Dendritic cell treated with granulocyte-macrophage colony-stimulating factor and Interleukin-4, amounts not matched to agents 40 ng/mL and 50 ng/mL, for 4 days (primary cell): Measurements from ENCODE around the gene ELMOD1.
"Not testable (repeated sequence)": the region's sequence is repeated elsewhere in the genome, so short reads cannot be mapped to it uniquely, and the experiment has no call there.

ENCODE experiments used
- H3K27ac Mint-ChIP-seq: one replicate; pipeline ENCODE4 v1.8.0; 2022; ENCODE audit warnings: mild to moderate bottlenecking, mixed read lengths
- H3K27me3 Mint-ChIP-seq: one replicate; pipeline ENCODE4 v1.8.0; 2022; ENCODE audit warnings: mild to moderate bottlenecking, mixed read lengths
- H3K36me3 Mint-ChIP-seq: one replicate; pipeline ENCODE4 v1.8.0; 2022; ENCODE audit warnings: low read depth, mixed read lengths
- H3K4me1 Mint-ChIP-seq: one replicate; pipeline ENCODE4 v1.8.0; 2022; ENCODE audit warnings: low read depth, mixed read lengths
- H3K4me3 Mint-ChIP-seq: one replicate; pipeline ENCODE4 v1.8.0; 2022; ENCODE audit warnings: mild to moderate bottlenecking, moderate library complexity, mixed read lengths
- H3K9me3 Mint-ChIP-seq: one replicate; pipeline ENCODE4 v1.8.0; 2022; ENCODE audit warnings: mixed read lengths
- intact Hi-C: fragments of 100-400 bp; cut with micrococcal nuclease; formaldehyde crosslinking; loops from one replicate; pipeline ENCODE4 v1.15.0; 2022

ELMOD1 gene

DNA sequence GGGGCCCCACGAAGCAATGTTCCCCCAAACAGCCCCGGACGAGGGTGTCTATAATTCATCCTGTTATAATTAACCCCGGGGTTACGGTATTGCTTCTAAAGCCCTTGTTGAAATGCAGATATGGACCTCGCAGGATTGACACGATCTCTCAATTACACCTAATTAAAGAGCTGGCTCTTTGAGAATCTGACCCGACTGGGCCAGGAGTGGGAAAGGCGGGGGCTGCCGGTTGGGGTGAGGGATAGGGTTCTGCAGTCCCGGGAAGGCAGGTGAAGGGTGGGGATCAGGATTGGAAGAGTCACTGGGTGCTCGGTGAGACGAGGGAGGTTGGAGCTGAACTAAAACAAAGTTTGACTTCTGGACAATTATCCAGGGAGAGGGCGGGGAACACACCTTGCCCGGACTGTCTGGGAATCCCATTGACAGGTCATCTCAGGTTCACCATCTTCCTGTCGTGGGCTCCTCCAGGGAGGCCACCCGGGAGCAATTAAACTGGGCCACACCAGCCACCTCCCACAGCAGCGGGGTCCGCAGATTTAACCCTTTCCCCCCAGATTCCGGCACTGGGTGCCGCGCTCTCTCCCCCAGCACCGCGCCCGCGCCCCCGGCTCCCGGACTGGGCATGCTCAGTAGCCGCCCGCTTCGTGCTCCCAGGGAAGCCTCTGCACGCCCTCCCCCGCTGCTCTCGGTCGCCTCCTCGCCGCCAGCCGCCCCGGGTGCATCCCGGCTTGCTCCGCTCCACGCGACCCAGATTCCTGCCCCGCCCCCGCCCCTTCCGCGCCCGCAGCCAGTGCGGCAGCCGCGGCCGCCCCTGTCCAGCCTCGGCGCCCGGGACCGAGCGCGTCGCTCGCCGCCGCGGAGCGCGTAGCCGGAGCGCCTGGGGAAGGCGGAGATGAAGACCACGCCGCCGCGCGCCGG is at the start of gene ELMOD1:
ELMOD1 (plus strand) TSS at position 688 of the 918 bp plus-strand sequence. CDS start 27,043 bp downstream, outside the sequence.
- H3K27me3 Mint-ChIP-seq = peaks cover 81% of the 10 kb centered on the region
- no peaks in the 10 kb centered on the region for H3K9me3 Mint-ChIP-seq
- no peaks in the 10 kb centered on the region for H3K36me3 Mint-ChIP-seq
- H3K27ac Mint-ChIP-seq = no peak within 1 kb of the TSS
- peaks cover 22% of the 10 kb centered on the region for H3K4me1 Mint-ChIP-seq
- intact Hi-C loops = no loop called here
- H3K4me3 Mint-ChIP-seq = peak within 1 kb of the TSS; percentile 73

DNA sequence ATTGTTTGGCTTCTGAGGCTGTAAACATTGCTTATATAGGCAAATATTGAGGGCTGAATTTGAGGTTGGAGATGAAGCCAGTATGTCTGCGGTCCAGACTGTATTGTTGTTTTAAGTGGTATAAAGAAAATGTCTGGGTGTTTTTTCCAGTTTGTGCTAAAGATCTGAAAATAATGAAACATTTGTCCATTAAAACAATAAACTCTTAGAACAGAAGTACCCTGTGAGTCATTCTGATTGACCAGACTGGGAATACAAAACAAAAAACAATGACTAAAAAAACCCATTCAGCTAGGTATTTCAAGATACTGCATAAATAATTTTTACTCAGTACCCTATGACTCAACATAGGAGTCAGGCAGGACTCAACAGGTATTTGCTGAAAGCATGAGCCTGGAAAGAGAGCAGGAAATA is 45.8 kb upstream of the ELMOD1 start:
- H3K27me3 Mint-ChIP-seq = no peaks in the 10 kb centered on the region
- peaks cover 32% of the 10 kb centered on the region for H3K36me3 Mint-ChIP-seq
- no peaks in the 10 kb centered on the region for H3K4me1 Mint-ChIP-seq
- intact Hi-C loops = loop anchor here (5.0 kb wide), 1 partner anchor 227 kb away; no protein-coding TSS in a partner anchor
- no peak overlapping the region for H3K4me3 Mint-ChIP-seq
- no peaks in the 10 kb centered on the region for H3K9me3 Mint-ChIP-seq
- no peak overlapping the region for H3K27ac Mint-ChIP-seq

DNA sequence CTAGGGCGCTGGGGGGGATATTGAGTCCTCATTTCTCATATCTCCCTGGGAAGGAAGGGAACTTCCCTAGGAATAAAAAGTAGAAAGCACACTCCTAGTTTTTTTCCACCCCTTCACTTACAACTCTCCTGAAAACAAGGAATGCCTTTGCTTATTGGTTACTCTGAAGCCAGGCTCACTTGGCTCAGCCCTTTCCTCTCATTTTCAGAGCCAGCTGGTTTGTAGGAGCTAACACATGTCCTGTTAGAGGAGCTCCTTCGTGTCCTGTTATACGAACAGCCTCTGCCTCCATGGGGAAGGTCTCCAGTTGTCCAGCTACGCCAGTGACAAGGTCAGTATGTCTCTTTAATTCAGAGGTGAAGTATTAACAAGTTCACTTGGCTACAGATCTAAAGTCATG is 43.0 kb upstream of the ELMOD1 start:
- no peak overlapping the region for H3K27ac Mint-ChIP-seq
- no peaks in the 10 kb centered on the region for H3K27me3 Mint-ChIP-seq
- intact Hi-C loops = loop anchor here (5.0 kb wide), 1 partner anchor 224 kb away; no protein-coding TSS in a partner anchor
- no peaks in the 10 kb centered on the region for H3K9me3 Mint-ChIP-seq
- H3K4me1 Mint-ChIP-seq = no peaks in the 10 kb centered on the region
- no peak overlapping the region for H3K4me3 Mint-ChIP-seq
- peaks cover 50% of the 10 kb centered on the region for H3K36me3 Mint-ChIP-seq

DNA sequence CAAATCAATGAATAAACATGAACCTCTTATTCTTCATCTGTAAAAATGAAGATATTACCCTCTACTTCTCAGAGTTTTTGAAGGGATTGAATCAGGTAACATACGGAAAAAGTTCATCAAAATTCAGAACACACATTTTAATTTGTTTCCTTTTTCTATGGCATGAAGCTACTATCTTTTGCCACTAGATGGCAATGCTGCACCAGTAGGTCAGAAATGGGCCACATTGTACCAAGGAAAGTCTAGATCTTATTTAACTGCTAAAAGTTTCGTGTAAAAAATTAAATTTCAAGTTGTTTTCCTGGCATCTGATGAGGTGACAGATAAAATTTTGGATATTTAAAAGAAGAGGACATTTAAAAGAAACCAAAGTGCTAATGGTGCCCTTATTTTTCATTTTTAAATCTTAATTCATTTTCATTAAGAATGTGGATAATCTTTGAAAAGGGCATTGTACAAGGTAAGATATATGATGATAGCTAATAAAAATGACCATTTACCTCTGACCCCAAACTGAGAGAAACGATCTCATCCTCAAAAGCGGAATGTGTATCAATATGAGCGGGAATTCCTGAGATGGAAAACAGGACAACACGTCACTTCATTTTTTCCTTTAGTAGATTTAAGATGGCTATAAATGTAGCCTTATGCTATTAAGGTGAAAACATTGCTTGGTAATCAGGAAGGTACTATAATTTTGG is 41.5 kb upstream of the ELMOD1 start:
- H3K9me3 Mint-ChIP-seq = no peaks in the 10 kb centered on the region
- H3K36me3 Mint-ChIP-seq = peaks cover 60% of the 10 kb centered on the region
- H3K4me3 Mint-ChIP-seq = no peak overlapping the region
- intact Hi-C loops = loop anchor here (1.0 to 5.0 kb wide), 2 partner anchors 140 to 223 kb away; no protein-coding TSS in a partner anchor
- no peaks in the 10 kb centered on the region for H3K27me3 Mint-ChIP-seq
- no peaks in the 10 kb centered on the region for H3K4me1 Mint-ChIP-seq
- H3K27ac Mint-ChIP-seq = no peak overlapping the region

DNA sequence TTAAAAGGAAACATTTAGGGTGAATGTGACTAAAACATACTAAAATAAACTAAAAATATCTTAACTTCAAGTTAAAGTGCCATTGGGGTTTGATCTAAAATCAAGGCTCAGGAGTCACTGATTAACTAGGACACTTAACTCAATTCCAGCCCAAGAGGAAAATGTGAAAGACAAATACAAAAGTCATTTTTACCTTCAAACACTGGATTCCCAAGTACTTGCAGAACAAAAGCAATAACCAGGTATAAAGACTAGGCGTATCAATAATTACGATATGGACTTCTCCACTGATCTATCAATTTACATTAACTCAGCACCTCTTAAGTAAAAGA is 41.0 kb upstream of the ELMOD1 start:
- H3K27me3 Mint-ChIP-seq = no peaks in the 10 kb centered on the region
- peaks cover 56% of the 10 kb centered on the region for H3K36me3 Mint-ChIP-seq
- H3K4me1 Mint-ChIP-seq = no peaks in the 10 kb centered on the region
- no peak overlapping the region for H3K27ac Mint-ChIP-seq
- no peak overlapping the region for H3K4me3 Mint-ChIP-seq
- intact Hi-C loops = loop anchor here (1.0 to 5.0 kb wide), 2 partner anchors 139 to 222 kb away; no protein-coding TSS in a partner anchor
- H3K9me3 Mint-ChIP-seq = no peaks in the 10 kb centered on the region

DNA sequence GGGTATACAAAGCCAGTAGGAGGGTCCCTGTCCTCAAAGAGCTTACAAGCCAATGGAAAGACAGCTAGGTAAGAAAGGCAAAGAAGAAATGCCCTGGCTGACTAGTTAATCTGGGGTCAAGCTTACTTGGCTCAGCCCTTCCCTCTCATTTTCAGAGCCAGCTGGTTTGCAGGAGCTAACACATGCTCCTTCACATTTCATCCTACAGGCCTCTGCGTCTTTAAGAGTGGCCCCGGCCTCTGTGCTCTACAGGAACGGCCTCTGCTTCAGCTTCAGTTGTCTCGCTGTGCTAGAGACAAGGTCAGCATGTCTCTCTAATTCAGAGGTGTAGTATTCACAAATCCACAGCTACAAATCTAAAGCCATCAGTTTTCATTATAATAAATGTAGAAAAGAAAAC is 40.6 kb upstream of the ELMOD1 start:
- Mint-ChIP-seq H3K36me3 (peaks cover 59% of the 10 kb centered on the region), H3K9me3 (no peaks in the 10 kb centered on the region), H3K27me3 (no peaks in the 10 kb centered on the region), H3K4me3 (no peak overlapping the region), H3K27ac (no peak overlapping the region), H3K4me1 (no peaks in the 10 kb centered on the region)
- intact Hi-C loops = no loop called here

DNA sequence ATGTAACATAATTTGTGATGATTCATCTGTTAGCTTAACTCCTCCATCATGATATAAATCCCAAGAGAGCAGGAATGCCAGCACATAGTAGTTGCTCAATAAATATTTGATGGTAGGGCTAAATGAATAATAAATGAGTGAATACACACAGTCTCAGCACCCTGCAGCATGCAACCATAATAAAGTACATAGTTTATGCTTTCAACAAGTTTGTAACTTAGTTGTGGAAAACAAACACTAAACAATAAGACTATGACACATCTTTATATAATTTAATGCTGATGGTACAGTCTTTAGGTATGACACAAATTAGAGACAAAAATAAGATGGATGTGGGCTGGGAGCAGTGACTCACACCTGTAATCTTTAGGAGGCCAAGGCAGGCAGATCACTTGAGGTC is 29.3 kb upstream of the ELMOD1 start:
- Mint-ChIP-seq H3K9me3 (no peaks in the 10 kb centered on the region), H3K27me3 (no peaks in the 10 kb centered on the region), H3K4me3 (no peak overlapping the region), H3K36me3 (peaks cover 29% of the 10 kb centered on the region), H3K27ac (peak overlapping the region; percentile 3), H3K4me1 (peaks cover 29% of the 10 kb centered on the region)
- intact Hi-C loops = loop anchor here (5.0 kb wide), 1 partner anchor 126 kb away; no protein-coding TSS in a partner anchor

DNA sequence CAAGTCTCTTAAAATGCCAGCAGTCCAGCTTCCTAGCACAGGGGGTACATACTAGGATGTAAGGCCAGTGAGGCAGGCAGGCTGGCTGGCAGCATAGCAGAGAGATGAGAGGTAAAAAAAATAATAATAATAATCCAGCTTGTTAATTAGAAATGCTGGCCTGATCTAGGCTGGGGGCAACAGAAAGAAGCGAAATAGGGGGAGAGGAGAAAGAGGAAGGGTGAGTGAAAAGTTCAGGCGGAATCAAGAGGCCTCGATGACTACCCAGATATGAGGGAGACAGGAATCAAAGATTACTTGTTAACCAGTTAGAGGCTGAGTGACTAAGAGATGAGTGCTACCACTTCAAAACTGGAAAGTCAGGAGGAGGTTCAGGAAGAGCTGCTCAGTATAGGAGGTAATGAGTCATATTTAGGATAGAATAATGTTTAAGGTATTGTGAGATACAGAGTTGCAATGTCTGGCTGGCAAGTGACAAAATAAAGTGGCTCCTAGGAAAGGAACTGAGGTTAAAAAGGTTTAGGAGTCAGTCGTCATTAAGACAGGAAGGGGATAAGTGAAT is 28.2 kb upstream of the ELMOD1 start:
- peak overlapping the region; percentile 3 for H3K27ac Mint-ChIP-seq
- intact Hi-C loops = loop anchor here (5.0 kb wide), 1 partner anchor 125 kb away; no protein-coding TSS in a partner anchor
- H3K9me3 Mint-ChIP-seq = no peaks in the 10 kb centered on the region
- H3K4me3 Mint-ChIP-seq = no peak overlapping the region
- peaks cover 26% of the 10 kb centered on the region for H3K36me3 Mint-ChIP-seq
- H3K4me1 Mint-ChIP-seq = peaks cover 31% of the 10 kb centered on the region
- no peaks in the 10 kb centered on the region for H3K27me3 Mint-ChIP-seq

DNA sequence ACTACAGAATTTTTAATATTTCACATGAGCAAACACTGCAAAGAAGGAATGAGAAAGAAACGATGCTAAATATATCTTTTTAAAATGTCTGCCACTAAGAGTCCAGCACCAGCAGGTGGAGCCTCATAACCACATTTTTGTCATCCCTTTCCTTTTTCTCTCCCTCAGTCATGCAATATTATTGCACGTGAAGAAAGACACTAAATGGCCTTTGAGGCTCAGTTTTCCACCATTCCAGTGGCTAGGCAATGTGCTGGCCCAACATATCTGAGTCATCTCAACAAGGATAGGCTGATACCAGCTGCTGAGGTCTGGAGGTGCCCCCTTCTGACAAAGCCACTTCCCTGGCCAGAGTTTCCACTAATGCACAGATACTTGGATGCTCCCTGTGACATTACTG is 27.2 kb upstream of the ELMOD1 start:
- H3K27ac Mint-ChIP-seq = no peak overlapping the region
- intact Hi-C loops = loop anchor here (2.0 to 5.0 kb wide), 2 partner anchors 107 to 124 kb away; partner anchors contain the start of gene CWF19L2
- peaks cover 25% of the 10 kb centered on the region for H3K36me3 Mint-ChIP-seq
- H3K9me3 Mint-ChIP-seq = no peaks in the 10 kb centered on the region
- no peak overlapping the region for H3K4me3 Mint-ChIP-seq
- no peaks in the 10 kb centered on the region for H3K27me3 Mint-ChIP-seq
- peaks cover 35% of the 10 kb centered on the region for H3K4me1 Mint-ChIP-seq

DNA sequence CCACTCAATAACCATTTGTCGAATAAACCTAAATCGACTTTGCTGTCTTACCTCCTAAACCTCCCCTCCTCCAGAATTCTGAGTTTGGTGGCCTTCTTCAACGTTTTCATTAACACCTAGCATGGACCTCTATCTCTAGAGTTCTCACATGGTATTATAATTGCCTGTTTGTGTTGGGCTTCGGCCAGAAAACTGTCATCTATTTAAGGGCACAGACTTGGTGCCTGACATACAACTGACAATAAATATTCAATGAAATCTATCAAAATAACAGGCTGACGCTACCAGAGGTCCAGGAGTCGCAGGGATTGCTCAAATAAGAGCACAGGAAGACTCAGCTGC is 26.1 kb upstream of the ELMOD1 start:
- Mint-ChIP-seq H3K27me3 (peaks cover 1% of the 10 kb centered on the region), H3K9me3 (no peaks in the 10 kb centered on the region), H3K36me3 (peaks cover 16% of the 10 kb centered on the region), H3K4me3 (peak overlapping the region; percentile 93), H3K4me1 (peaks cover 35% of the 10 kb centered on the region), H3K27ac (peak overlapping the region; percentile 97)
- intact Hi-C loops = loop anchor here (2.0 to 5.0 kb wide), 2 partner anchors 108 to 122 kb away; partner anchors contain the start of gene CWF19L2

DNA sequence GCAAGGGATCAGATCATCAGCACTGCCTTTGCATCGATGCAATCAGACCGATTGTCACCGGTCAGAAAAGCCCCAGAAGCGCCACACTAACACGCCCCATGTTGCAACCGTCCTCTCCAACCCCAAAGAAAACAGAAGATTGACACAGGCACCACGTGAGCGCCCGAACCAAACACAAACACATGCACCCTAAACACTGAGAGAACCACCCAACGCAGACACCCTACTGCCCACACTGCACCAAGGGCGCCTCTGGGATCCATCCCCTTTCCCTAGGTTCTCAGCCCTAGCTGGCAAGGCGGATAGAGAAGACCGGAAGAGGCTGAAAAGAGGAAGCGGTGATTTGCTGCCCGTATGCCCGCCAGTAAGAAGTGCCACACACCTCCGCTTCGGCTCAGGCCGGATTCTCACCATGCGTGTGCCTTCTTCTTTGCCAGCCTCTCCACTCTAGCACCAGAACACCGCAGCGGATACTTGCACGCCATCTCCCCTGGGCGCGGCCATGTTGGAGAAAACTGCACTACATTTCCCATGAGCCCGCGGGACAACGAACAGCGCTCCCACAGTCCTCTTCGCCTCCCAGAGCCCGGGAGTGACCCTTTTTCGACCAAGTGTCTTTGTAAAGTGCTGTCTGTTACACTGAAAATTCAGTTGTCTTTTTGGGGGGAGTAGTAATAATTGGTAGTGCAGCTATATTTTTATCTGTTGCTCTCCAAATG is 25.6 kb upstream of the ELMOD1 start, which contains the start of gene ALKBH8:
ALKBH8 (minus strand) TSS at position 517 of the 719 bp plus-strand sequence. CDS start 4,842 bp downstream, outside the sequence.
- Mint-ChIP-seq H3K4me1 (peaks cover 35% of the 10 kb centered on the region), H3K36me3 (peaks cover 16% of the 10 kb centered on the region), H3K27ac (peak within 1 kb of the TSS; percentile 97), H3K9me3 (no peaks in the 10 kb centered on the region), H3K27me3 (peaks cover 5% of the 10 kb centered on the region), H3K4me3 (peak within 1 kb of the TSS; percentile 93)
- intact Hi-C loops = loop anchor here (2.0 kb wide), 1 partner anchor 109 kb away; the partner anchor contains the start of gene CWF19L2

DNA sequence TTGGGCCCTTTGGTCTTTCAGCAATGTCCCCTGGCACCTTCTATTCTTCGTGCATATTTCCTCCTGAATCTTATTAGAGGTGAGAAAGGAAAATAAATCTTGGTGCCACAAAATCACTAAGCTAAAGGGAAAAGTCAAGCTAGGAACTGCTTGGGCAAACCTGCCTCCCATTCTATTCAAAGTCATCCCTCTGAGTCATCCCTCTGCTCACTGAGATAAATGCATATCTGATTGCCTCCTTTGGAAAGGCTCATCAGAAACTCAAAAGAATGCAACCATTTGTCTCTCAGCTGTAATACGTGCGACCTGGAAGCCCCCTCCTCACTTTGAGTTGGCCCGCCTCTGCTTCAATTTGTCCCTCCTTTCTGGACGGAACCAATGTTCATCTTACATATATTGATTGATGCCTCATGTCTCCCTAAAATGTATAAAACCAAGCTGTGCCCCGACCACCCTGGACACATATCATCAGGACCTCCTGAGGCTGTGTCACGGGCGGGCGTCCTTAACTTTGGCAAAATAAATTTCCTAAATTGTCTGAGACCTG is 24.9 kb upstream of the ELMOD1 start:
- H3K9me3 Mint-ChIP-seq, H3K27me3 Mint-ChIP-seq: not testable (repeated sequence)
- peaks cover 16% of the 10 kb centered on the region for H3K36me3 Mint-ChIP-seq
- intact Hi-C loops = loop anchor here (2.0 kb wide), 1 partner anchor 109 kb away; the partner anchor contains the start of gene CWF19L2
- peak overlapping the region; percentile 97 for H3K27ac Mint-ChIP-seq
- H3K4me1 Mint-ChIP-seq = peaks cover 35% of the 10 kb centered on the region
- H3K4me3 Mint-ChIP-seq = peak overlapping the region; percentile 93

DNA sequence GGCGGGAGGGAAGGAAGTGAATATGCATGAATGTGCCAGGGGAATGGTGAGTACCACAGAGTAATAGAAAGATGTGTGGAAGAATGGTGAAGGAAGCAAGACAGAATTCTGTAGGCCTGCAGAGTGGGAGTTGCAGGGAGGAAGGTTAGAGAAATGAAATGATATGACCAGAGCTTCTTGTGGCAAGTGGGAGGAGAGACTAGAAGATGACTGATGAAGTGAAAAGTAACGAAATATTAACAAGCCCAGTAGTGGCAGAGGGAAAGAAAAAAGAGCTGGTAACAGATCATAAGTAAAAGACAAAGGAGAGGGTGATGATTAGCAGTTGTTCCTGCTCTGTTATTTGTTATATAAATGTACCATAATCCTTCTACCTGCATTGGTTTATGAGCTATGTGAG is 24.4 kb upstream of the ELMOD1 start:
- H3K4me1 Mint-ChIP-seq = peaks cover 35% of the 10 kb centered on the region
- no peak overlapping the region for H3K4me3 Mint-ChIP-seq
- H3K27me3 Mint-ChIP-seq = peaks cover 8% of the 10 kb centered on the region
- H3K27ac Mint-ChIP-seq = peak overlapping the region; percentile 97
- intact Hi-C loops = no loop called here
- H3K9me3 Mint-ChIP-seq = no peaks in the 10 kb centered on the region
- H3K36me3 Mint-ChIP-seq = peaks cover 16% of the 10 kb centered on the region
